ENCODE results near the gene E2F2.

Gene E2F2

GRCh38 chr1:23492132-23492720 lies 38.8 kb downstream of the E2F2 start:
- Histone ChIP-seq H3K4me3 (ENCODE audit: low read depth, low read length) (no peak overlapping the region), H3K27ac (no peak overlapping the region), H3K9me3 (ENCODE audit: severe bottlenecking) (no peaks in the 10 kb centered on the region), H3K27me3 (ENCODE audit: insufficient read depth, low read depth, severe bottlenecking) (no peaks in the 10 kb centered on the region), H3K36me3 (no peaks in the 10 kb centered on the region)
- no peak for DNase-seq
- TF ChIP-seq CTCF (IDR thresholded peaks at IDR 0.05; ENCODE audit: low read depth, low read length): no peak

DNA sequence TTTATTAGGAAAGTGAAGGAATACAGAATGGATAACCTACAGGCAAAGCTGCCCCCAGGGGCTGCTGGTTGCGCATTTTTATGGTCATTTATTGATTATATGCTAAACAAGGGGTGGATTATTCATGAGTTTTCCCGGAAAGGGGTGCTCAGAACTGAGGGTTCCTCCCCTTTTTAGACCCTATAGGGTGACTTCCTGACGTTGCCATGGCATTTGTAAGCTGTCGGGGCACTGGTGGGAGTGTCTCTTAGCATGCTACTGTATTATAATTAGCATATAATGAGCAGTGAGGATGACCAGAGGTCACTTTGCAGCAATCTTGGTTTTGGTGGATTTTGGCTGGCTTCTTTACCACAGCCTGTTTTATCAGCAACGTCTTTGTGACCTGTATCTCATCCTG lies 41.2 kb downstream of the E2F2 start:
- Histone ChIP-seq H3K27ac (no peak overlapping the region), H3K9me3 (ENCODE audit: severe bottlenecking) (no peaks in the 10 kb centered on the region), H3K4me3 (ENCODE audit: low read depth, low read length) (no peak overlapping the region), H3K27me3 (ENCODE audit: insufficient read depth, low read depth, severe bottlenecking) (no peaks in the 10 kb centered on the region), H3K36me3 (no peaks in the 10 kb centered on the region)
- no peak for DNase-seq
- TF ChIP-seq CTCF (IDR thresholded peaks at IDR 0.05; ENCODE audit: low read depth, low read length): no peak

- Histone ChIP-seq H3K27me3 (ENCODE audit: insufficient read depth, low read depth, severe bottlenecking) (no peaks in the 10 kb centered on the region), H3K36me3 (no peaks in the 10 kb centered on the region), H3K4me3 (ENCODE audit: low read depth, low read length) (peak overlapping the region; percentile 46; the same call in 1 of the 2 replicates), H3K27ac (no peak overlapping the region), H3K9me3 (ENCODE audit: severe bottlenecking) (no peaks in the 10 kb centered on the region)
- TF ChIP-seq CTCF (IDR thresholded peaks at IDR 0.05; ENCODE audit: low read depth, low read length): no peak
- DNase-seq: no peak
These were observed 46.1 kb downstream of the E2F2 start for GRCh38 chr1:23485002-23485332.

DNA sequence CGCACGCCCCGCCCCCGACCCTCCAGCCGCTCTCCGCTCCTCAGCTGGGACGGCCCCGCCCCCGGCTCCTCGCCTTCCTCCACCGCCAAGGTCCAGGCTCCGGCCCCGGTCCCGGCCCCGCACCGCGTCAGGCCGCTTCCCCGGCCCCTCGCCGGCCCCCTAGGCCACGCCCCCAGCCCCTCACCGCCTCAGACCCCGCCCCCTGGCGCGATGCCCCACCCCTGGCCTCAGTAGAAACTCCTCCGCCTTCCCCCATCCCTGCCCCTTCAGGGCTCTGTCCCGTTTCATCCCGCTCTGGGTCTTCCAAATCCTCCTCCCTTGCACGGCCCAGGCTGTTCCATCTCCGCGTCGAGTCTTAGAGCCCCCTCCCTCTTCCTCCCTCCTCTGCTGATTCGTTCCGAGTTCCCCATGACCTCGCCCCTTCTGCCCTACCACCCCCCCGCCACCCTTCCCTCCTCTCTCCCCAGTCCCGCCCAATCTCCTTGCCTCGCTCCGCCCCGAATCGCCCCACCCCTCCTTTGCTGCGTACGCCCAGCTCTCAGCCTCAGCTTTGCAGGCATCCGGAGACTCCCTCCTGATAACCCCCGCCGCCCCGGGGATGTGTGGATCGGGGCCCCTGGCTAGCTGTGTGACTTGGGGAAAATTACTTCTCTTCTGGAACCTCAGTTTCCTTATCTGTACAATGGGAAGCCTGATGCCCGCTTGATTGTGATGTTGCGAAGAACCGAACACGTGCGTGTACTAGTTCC lies 46.6 kb downstream of the E2F2 start:
- Histone ChIP-seq H3K4me3 (ENCODE audit: low read depth, low read length) (peak overlapping the region; percentile 46), H3K27ac (peak overlapping the region; percentile 50; the same call in 1 of the 2 replicates), H3K27me3 (ENCODE audit: insufficient read depth, low read depth, severe bottlenecking) (no peaks in the 10 kb centered on the region), H3K36me3 (no peaks in the 10 kb centered on the region), H3K9me3 (ENCODE audit: severe bottlenecking) (no peaks in the 10 kb centered on the region)
- DNase-seq: peak; percentile 95
- no peak for TF ChIP-seq CTCF (IDR thresholded peaks at IDR 0.05; ENCODE audit: low read depth, low read length)

- DNase-seq: peak; percentile 28
- peak; percentile 31 for TF ChIP-seq CTCF (IDR thresholded peaks at IDR 0.05; ENCODE audit: low read depth, low read length)
- Histone ChIP-seq H3K9me3 (ENCODE audit: severe bottlenecking) (no peaks in the 10 kb centered on the region), H3K4me3 (ENCODE audit: low read depth, low read length) (peak within 1 kb of the TSS; percentile 72), H3K27ac (peak within 1 kb of the TSS; percentile 75), H3K36me3 (no peaks in the 10 kb centered on the region), H3K27me3 (ENCODE audit: insufficient read depth, low read depth, severe bottlenecking) (no peaks in the 10 kb centered on the region)
These were observed 47.4 kb downstream of the E2F2 start, which contains the start of gene ASAP3 for GRCh38 chr1:23483321-23484252. TSS of gene ASAP3 (minus strand) at chr1:23484179. CDS start at chr1:23484133, 46 bp downstream.
